Prostate gland (tissue), 2 donors: Measurements from ENCODE around the gene P2RY6. TPM values are rescaled to one million over a fixed set of nuclear protein-coding genes. Genes with fewer than 3 reads are reported as not detected.

Experiments
- DNase-seq: peaks from one replicate; pipeline ENCODE4 v3.0.0-alpha.2; 2019; ENCODE audit warnings: low spot score
- H3K27ac ChIP-seq, 2 donors: fragments of 200-600 bp; sonication (generic); 2 replicates each; pipeline ENCODE4 v1.5.1; 2017 to 2019
- H3K27me3 ChIP-seq: fragments of 200-600 bp; sonication (generic); replicated peaks from 2 replicates; pipeline ENCODE4 v1.5.1; 2019; ENCODE audit not compliant: insufficient read depth
- H3K36me3 ChIP-seq, 2 donors: fragments of 200-600 bp; sonication (generic); 1 replicate in 1 of 2; 2 replicates in 1 of 2; pipeline versions ENCODE4 v1.5.1 to v1.8.1; 2017 to 2019
- H3K4me1 ChIP-seq: fragments of 200-600 bp; sonication (generic); replicated peaks from 2 replicates; pipeline ENCODE4 v1.5.1; 2019
- H3K4me3 ChIP-seq, 2 donors: fragments of 200-600 bp; sonication (generic); 2 replicates each; pipeline ENCODE4 v1.5.1; 2017 to 2019
- H3K9me3 ChIP-seq: fragments of 200-600 bp; sonication (generic); 2 replicates; pipeline ENCODE4 v1.5.1; 2017
- CTCF ChIP-seq, 4 experiments: fragments of 200-600 bp in 2 of 4; fragments of 450-650 bp in 2 of 4; sonication (generic) in 2 of 4; IDR thresholded peaks; 1 replicate in 3 of 4; 2 replicates in 1 of 4; pipeline ENCODE4 v1.5.1; 2016 to 2019; ENCODE audit warnings: antibody characterized with exemption in 4 of 4, mild to moderate bottlenecking in 2 of 4, moderate library complexity in 2 of 4
- POLR2A ChIP-seq: fragments of 450-650 bp; IDR thresholded peaks from one replicate; pipeline ENCODE4 v1.6.1; 2016; ENCODE audit warnings: antibody characterized with exemption, mild to moderate bottlenecking
- POLR2AphosphoS5 ChIP-seq: sonication (generic); formaldehyde crosslinking; IDR thresholded peaks from one replicate; pipeline ENCODE4 v1.6.1; 2017; ENCODE audit warnings: antibody characterized with exemption
- WGBS: methylation state at CpG from one replicate; pipeline ENCODE4 v1.1.5; 2018; 5-methylcytosine and 5-hydroxymethylcytosine counted together
- intact Hi-C: fragments of 100-400 bp; cut with DNase I; formaldehyde crosslinking; loops from one replicate; pipeline ENCODE4 v1.14.2; 2022
- total RNA-seq, 2 donors: library from RNA; depleted of rRNA; stranded (reverse); fragments of >200 nt; gene quantifications; one replicate each; pipeline ENCODE4 v1.1.0, GENCODE V29; 2016

P2RY6 gene
- total RNA-seq, 2 donors from 2014 or later = 0.64 to 3.5 TPM

GRCh38 chr11:73245461-73245860 lies 26.7 kb upstream of the P2RY6 start:
- Histone ChIP-seq H3K36me3 (no peaks in the 10 kb centered on the region), H3K4me3 (no peak overlapping the region), H3K9me3 (no peaks in the 10 kb centered on the region), H3K27me3 (no peaks in the 10 kb centered on the region), H3K27ac (no peak overlapping the region), H3K4me1 (no peaks in the 10 kb centered on the region)
- intact Hi-C loops = no loop called here
- no peak for DNase-seq
- no peak for TF ChIP-seq POLR2AphosphoS5
- WGBS = 60% methylated on average over 6 of the region's 6 CpGs

- no peak overlapping the region for H3K27ac ChIP-seq
- no peaks in the 10 kb centered on the region for H3K27me3 ChIP-seq
- no peak overlapping the region for H3K4me3 ChIP-seq
- H3K9me3 ChIP-seq = no peaks in the 10 kb centered on the region
- H3K36me3 ChIP-seq = no peaks in the 10 kb centered on the region
- intact Hi-C loops = no loop called here
- H3K4me1 ChIP-seq = no peaks in the 10 kb centered on the region
- 67% methylated on average over 2 of the region's 2 CpGs for WGBS
- TF ChIP-seq CTCF (IDR thresholded peaks at IDR 0.05) (no peak), POLR2AphosphoS5 (no peak), POLR2A (no peak)
- DNase-seq = no peak
These were observed 25.8 kb upstream of the P2RY6 start for GRCh38 chr11:73246303-73246702.

GRCh38 chr11:73248526-73249185 lies 23.5 kb upstream of the P2RY6 start:
- H3K4me1 ChIP-seq = no peaks in the 10 kb centered on the region
- H3K27me3 ChIP-seq = no peaks in the 10 kb centered on the region
- DNase-seq = no peak
- 87% methylated on average over 3 of the region's 3 CpGs for WGBS
- H3K36me3 ChIP-seq = no peaks in the 10 kb centered on the region
- no peak overlapping the region for H3K27ac ChIP-seq
- no peaks in the 10 kb centered on the region for H3K9me3 ChIP-seq
- H3K4me3 ChIP-seq = no peak overlapping the region
- intact Hi-C loops = no loop called here
- no peak for TF ChIP-seq POLR2A
- no peak for TF ChIP-seq POLR2AphosphoS5
- TF ChIP-seq CTCF (IDR thresholded peaks at IDR 0.05) = no peak

- DNase-seq = no peak
- WGBS = 80% methylated on average over 5 of the region's 5 CpGs
- no peak for TF ChIP-seq POLR2A
- TF ChIP-seq POLR2AphosphoS5 = no peak
- TF ChIP-seq CTCF (IDR thresholded peaks at IDR 0.05) = no peak
These were observed 22.8 kb upstream of the P2RY6 start for GRCh38 chr11:73249304-73249703.

GRCh38 chr11:73249853-73250783 lies 22.0 kb upstream of the P2RY6 start:
- intact Hi-C loops = no loop called here
- no peak overlapping the region for H3K27ac ChIP-seq
- H3K36me3 ChIP-seq = no peaks in the 10 kb centered on the region
- 94% methylated on average over 11 of the region's 11 CpGs for WGBS
- H3K27me3 ChIP-seq = no peaks in the 10 kb centered on the region
- H3K4me1 ChIP-seq = no peaks in the 10 kb centered on the region
- DNase-seq = no peak
- no peak for TF ChIP-seq POLR2A
- TF ChIP-seq CTCF (IDR thresholded peaks at IDR 0.05) = no peak
- no peak for TF ChIP-seq POLR2AphosphoS5
- no peaks in the 10 kb centered on the region for H3K9me3 ChIP-seq
- H3K4me3 ChIP-seq = no peak overlapping the region

More at GRCh38 chr11:73249304-73249703, 22.8 kb upstream of the P2RY6 start:
- intact Hi-C loops = no loop called here
- no peaks in the 10 kb centered on the region for H3K27me3 ChIP-seq
- no peaks in the 10 kb centered on the region for H3K9me3 ChIP-seq
- H3K27ac ChIP-seq = no peak overlapping the region
- H3K36me3 ChIP-seq = no peaks in the 10 kb centered on the region
- H3K4me3 ChIP-seq = no peak overlapping the region
- no peaks in the 10 kb centered on the region for H3K4me1 ChIP-seq
